AML-193 (cell line): Measurements from ENCODE around the gene PDE6A.
A peak's percentile ranks its signal among the peaks of the same experiment; 100 is the strongest.
"Not testable (repeated sequence)": the region's sequence is repeated elsewhere in the genome, so short reads cannot be mapped to it uniquely, and the experiment has no call there.

Experiments used
- DNase-seq, 2 experiments: peaks; one replicate each; lab custom pipeline; 2025; lab: John Stamatoyannopoulos, UW

The PDE6A gene

DNA sequence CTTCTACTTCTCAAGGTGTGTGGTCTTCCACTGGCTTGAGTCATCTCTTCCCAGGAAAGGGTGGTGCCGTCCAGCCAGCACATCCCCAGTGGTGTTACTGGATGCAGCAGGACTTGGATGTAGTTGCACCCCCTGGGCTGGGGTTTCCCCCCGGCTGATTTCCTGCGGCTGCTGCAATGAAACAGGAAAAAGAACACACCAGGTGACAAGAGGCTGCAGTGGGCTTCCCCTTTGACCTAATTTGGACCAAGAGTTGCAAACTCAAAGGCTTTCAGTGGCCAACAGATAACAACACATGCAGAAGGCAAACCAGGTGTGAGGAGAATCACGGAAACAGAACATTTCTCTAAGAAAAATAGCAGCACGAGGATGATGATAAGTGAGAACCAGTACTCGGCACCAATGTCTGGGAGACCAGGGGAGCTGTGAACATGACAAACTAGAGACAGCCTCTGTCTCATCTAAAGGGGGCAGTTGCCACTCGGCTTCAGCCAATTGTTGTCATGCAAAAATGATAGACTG lies 83.7 kb downstream of the PDE6A start:
- no peak for DNase-seq

DNA sequence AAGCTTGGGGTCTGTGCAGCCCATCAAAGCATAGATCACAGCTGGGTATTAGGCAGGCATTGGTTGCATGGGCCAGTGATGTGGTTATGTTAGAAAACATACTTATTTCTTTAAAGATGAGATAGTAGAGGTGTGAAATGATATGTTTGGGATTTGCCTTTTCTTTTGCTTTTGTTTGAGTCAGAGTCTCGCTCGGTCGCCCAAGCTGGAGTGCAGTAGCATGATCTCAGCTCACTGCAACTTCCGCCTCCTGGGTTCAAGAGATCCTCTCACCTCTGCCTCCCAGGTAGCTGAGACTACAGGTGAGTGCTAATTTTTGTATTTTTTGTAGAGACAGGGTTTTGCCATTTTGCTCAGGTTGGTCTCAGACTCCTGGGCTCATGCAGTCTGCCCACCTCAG lies 84.8 kb downstream of the PDE6A start:
- DNase-seq, result no peak

DNA sequence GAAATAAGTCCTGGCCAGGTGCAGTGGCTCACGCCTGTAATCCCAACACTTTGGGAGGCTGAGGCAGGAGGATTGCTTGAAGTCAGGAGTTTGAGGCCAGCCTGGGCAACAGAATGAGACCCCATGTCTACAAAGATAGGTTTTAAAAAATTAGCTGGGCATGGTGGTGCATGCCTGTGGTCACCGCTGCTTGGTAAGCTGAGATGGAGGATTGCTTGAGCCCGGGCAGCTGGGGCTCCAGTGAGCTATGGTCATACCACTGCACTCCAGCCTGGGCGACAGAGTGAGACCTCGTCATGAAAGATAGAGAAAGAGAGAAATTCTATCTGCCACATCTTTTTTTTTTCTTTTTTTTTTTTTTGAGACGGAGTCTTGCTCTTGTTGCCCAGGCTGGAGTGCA lies 86.1 kb downstream of the PDE6A start:
- DNase-seq, result not testable (repeated sequence)

DNA sequence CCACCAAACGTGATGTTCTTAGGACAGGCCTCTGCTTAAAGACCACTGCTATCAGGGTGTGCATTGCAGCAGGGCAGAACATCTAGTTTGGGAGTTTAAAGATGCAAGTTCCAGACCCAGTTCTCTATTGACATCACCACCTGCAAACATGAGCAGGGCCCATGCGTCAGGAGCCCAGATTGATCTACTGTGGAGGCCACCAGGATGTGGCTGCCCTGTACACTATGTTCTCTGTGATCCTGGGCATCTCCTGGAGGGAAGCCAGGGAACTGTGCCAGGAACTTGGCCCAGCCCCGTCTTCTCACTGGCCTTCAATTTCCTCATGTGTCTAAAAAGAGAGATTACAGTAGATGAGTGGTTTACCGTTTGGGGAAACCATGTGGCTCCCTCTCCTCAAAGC lies 87.1 kb downstream of the PDE6A start:
- peak in 1 of 2 experiments; percentile 7 for DNase-seq

DNA sequence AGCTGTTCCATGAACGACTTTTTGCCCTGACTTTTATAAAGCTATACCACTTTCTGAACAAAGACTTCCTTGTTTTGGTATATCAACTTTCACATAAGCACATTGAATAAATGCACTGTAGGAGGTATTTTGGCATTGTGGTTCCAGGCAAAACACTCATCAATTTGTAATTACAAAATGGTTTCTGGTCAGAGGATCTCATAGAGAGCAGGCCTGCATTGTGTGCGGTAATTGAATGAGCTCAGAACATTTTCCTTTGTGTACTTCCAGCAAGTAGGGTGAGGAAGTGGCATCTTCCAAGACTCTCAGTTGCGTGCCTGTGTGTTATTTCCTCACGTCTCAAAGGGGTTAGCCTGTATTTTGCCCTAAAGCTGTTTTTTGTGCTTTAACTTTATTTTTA lies 89.2 kb downstream of the PDE6A start:
- no peak for DNase-seq

DNA sequence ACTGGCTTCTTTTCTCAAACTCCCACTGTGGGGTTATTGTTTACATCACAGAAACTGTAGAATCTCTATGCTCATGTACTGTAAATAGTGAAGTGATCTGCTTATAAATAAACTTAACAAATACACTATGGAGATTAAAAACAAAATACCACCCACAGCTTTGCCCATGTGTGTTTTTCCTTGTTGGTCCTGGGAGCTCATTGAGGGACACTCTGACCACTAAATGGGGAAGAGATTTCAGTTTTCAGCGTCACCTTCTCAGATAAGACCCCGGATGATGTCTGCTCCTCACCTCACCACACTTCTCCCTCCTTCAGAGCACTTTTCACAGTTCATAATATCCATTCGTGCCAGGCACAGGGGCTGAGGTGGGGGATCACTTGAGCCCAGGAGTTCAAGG lies 89.7 kb downstream of the PDE6A start:
- DNase-seq, result no peak

DNA sequence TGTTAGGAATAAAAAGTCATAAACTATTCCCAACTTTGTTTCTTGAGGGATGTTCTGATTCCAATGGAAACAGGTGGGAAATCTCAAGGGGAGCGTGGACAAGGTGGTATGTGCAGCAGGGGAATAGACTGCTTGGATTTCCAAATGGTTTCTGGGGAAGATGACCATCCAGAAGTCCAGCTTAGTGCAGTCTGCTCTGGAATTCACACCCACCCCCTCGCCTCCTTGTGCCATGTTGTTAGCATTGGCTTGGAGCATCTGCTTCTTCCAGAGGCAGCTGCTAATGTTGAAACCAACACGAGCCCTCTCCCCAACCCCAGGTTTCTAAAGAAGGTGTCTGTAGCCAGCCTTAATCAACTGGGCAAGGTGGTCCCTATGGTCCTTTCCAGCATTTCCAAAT lies 90.9 kb downstream of the PDE6A start:
- no peak for DNase-seq

DNA sequence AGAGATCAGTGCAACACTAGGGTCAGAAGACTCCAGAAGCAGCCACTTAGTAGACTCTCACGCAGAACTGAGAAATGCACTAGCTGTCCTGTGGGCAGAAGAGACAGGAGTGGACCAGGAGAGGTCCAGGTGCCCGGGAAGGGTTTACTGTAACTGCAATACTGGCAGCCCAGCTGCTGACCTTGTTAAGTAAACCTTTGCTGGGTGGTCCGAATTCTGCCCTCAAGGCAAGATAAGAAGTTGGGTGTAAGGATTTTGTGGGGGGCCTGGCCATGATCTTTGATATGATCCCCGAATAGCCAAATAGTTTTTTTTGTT lies 91.3 kb downstream of the PDE6A start:
- no peak for DNase-seq

DNA sequence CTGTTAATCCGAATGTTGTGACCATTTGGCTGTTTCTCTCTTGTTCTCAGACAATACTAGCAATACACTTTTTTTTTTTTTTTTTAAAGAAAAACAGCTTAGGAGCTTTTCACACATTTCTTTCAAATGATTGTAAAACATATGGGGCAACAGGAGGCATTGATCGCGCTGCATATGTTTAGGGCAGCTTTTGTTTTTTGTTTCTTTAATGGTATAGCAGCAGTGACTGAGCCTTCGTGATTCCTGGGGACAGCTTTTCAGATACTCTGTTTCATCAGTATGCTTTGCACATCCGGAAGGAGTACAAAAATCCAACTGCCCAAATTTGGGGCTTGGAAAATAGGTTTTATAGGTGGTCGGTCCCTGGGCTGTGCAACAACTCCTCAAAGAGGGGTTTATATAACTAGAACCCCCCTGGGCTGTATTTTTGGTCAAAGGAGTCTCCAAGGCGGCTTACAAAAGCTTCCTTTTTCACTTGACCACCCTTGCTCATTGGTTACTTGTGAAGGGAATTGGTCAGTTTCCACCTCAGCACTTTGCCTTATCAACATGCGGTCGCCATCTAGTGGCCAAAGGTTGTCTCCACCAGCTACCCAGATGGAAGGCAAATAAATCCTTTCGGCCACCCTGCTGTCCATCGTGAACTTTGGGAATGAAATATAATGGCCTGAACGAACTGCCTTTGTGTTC lies 91.8 kb downstream of the PDE6A start:
- DNase-seq, result peak; percentile 54 to 63

DNA sequence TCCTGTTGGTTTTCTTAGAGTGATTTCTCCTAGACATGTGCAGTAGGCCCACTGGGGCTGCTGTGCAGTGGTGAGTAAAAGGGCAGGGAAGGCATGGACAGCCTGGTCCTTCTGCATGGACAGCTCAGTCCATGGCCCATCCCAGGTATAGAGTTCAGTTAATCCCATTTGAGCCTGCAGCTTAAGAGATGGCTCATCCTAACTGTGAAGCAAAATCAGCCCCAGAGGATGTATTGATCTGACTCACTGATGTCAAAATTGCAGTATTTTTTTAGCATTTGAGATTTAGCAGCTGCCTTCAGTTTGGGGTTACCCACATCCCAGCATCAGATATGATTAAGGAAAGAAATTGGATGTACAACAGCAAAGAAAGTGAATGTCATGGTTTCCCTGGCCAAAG lies 93.4 kb downstream of the PDE6A start:
- DNase-seq, result no peak

DNA sequence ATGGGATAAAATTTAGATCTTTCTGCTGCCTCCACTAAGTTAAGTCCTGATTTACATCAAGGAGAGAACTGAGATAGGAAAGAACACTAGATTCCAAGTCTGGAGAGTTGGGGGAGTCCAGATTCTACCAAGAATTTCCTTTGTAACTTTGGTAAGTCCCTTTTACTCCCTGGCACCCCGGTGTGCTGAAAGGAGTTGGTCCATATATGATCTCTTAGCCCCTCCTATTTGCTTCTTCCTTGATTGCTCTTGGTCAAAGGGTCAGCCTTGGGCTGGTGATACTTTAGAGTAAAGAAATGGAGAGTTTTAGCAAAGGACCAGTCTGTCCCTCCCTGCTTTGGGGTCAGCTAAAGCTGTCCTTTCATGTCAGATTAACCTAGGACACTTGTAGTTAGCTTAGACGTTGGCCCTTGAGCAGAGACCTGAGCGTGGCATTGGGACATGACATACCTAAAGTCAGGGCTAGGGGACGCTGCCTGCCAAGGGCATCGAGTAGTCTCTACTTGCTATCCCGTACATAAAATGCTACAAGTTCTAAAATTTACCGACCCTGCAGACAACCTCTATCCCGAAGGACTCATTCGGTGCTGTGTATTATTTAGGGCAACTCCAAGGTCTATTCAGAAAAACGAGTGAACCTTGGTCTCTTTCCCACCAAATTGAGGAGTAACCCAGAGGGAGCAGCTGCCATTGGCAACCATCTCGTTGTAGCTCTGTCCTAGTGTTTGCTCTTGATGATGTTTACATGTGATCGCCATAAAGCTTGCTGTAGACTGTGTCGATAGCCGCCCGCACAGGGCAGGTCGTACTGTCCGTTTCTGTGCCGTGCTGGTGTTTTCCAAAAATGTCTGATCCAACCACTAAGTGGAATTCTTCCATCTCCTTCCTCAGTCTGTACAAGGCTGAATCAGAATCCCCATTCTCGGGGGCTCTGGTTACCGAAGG lies 94.4 kb downstream of the PDE6A start:
- no peak for DNase-seq

DNA sequence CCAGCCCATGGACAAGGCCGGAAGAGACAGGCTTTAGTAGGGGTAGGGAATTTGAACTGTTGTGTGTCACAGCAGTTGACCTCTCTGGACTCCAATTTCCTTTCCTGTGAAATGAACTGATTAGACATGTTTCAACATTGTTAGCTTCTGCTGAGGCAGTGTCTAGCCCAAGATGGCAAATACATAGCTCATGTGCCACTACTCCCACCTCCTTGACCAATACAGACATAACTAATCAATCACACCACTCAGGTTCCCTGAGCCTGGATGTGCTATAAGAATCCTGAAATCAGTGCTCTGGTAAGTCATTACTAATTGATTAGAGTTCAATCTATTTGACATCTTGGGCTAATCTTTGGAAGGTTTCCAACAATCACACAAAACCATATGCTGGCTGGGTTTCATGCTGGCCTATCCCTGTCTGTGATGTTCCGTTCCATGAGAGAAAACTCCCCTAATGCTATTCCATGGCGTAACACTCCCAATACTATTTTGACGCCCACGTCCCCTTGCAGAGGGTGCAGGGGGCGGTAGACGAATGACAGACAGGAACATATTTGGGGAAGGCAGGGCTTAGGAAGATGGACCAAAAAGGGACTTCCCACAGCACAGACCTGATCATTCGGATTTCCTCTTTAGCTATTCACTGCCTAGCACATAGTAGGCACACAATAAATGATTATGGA lies 95.2 kb downstream of the PDE6A start:
- no peak for DNase-seq

DNA sequence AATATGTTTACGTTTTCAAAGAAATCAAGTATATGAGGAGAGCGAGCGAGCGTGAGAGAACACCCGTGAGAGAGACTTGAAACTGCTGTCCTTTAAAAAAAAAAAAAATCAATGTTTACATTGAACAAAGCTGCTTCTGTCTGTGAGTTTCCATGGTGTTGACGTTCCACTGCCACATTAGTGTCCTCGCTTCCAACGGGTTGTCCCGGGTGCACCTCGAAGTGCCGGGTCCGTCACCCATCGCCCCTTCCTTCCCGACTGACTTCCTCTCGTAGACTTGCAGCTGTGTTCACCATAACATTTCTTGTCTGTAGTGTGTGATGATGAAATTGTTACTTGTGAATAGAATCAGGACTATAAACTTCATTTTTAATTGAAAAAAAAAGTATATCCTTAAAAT lies 97.0 kb downstream of the PDE6A start:
- DNase-seq, result no peak

DNA sequence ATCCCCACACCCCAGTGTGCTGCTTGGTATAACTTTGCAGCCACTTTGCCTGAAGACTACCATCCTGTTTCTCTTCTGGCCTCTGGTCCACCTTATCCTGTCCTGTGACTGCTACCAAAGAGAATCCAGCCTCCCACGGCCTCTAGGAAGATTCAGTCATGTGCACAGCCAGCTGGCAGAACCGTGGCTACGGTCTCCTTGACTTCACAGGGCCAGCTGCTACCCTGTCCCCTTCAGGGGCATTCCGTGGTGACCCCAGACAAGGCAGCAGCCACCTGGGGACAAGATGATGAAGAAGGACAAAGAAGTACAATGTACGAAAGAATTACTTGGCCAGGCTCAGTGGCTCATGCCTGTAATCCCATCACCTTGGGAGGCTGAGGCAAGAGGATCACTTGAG lies 98.6 kb downstream of the PDE6A start:
- DNase-seq, result no peak

DNA sequence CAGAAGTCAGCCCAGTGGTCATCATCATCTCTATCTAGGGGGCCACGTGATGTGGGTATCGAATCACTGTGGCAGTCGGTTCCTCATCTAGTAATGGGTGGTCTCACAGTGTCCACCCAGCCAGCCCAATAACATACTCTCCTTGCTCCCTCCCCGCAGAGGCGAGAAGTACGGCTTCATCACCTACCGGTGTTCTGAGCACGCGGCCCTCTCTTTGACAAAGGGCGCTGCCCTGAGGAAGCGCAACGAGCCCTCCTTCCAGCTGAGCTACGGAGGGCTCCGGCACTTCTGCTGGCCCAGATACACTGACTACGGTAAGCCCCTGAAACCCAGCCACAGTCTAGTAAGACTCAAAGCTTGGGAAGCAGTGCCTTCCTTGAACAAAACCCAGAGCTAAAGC lies 99.0 kb downstream of the PDE6A start:
- DNase-seq, result no peak

DNA sequence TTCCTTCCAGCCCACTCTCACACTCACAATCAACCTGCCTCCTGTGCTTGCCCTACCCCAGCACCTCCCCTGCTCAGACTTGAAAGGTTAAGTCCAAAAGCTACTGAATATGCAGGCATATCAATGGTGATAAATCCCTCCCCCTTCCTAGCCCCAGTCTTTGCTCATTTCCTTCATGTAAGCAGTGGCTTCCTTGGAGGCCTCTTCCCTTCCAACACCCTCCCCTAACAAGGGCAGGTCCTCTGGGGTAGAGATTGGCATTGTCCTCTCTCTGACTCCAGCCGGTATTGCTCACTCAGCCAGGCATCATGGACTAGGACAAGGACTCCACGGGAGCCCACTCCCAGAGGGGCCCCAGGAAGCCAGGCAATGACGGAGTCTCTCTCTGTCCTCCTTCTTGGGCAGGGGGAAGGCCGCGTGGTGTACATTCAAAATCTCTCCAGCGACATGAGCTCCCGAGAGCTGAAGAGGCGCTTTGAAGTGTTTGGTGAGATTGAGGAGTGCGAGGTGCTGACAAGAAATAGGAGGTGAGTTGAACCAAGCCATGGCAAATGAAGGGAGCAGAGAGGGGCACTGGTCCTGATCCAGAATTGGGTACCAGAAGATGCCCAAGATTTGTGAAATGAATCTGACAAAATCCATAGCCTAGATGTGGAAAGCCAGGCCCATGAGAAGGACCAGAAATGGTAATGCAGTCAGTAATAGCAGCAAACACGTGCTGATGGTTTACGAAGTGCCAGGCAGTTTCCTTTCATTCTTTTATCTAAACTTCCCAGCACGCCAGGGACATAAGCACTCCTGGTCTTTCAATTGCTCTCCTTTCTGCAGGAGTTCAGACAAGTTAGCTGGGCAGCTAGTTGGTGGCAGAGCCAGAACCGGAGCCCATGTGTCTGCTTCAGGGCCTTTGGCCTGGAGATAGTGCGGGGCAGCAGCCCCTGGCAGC lies 102.5 kb downstream of the PDE6A start:
- no peak for DNase-seq

DNA sequence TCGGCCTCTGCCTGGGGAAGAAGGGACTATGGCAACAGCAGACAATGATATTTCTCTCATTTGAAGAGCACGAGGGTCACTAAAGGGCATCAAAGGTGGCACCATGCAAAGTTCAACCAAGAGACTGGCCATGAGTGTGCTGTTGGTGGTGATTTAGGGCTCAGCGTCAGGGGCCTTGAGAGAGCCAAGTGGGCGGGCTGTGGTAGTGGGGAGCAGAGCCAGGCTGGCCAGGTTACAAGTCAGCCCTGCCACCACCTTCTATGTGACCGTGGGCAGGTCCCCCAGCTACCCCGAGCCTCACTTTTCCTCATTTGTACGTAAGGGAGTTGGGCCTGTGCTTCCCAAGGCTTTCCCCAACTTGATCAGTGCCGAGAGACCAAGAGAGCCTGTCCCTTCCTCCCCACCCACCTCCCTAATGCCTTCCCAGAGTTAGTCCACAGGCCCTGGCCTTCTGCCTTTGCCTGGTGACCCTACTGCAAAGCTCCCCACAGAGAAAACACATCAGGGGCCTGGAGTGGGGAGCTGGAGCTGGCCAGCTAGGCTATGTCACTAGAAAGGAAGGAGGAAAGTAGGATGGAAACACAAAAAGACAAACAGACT lies 104.3 kb downstream of the PDE6A start:
- no peak for DNase-seq

DNA sequence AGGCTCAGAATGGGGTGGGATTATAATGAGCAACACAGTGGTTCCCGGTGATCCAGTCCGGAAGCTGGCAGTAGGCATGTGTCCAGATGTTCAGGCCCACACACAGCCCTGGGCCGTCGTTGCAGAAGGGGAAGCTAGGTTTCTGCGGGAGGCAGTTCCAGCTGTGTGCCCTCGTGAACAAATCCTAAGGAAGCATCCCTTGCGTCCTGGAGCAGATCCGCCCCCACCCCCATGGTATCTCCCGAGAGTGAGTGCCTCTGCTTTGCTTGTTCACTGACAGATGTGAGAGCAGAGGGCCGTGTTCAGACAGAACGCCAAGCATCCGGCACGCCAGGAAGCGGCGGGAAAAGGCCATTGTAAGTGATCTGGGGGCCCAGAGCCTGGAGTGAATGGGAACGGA lies 104.8 kb downstream of the PDE6A start:
- DNase-seq, result no peak

DNA sequence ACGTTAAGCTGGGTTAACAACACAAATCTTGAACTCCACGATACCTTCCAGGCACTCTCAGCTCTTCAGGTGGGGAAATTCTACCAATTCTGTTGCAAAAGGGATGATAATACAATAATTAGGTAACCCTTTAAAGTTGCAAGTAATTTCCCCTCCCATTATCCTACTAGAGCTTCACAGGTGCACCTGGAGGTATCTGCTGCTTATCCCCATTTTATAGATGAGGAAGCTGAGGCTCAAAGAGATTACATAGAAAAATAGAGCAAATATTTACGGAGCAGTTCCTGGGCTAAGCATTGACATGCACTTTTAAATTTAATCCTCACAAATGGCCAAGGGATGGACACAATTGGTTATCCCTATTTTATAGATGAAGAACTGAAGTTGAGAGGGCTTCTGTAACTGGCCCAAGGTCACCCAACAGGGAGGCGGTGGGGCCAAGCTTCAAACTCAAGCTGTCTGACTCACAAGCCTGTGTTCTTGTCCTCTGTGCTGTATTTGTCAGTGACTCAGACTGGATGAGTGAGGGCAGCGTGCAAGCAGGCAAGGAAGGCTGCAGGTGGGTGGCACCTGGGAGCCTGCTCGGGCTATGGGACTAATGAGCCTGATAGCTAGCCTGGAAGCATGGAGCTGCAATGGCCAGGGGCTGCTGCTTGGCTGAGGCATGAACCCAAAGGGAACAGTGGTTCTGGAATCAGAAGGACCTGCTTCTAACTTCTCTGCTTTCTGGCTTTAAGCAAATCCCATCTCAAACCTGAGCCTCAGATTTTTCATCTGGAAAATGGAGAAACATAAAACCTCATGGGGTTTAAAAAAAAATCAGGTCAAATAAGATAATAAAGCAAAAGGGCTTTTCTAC lies 105.5 kb downstream of the PDE6A start:
- no peak for DNase-seq

DNA sequence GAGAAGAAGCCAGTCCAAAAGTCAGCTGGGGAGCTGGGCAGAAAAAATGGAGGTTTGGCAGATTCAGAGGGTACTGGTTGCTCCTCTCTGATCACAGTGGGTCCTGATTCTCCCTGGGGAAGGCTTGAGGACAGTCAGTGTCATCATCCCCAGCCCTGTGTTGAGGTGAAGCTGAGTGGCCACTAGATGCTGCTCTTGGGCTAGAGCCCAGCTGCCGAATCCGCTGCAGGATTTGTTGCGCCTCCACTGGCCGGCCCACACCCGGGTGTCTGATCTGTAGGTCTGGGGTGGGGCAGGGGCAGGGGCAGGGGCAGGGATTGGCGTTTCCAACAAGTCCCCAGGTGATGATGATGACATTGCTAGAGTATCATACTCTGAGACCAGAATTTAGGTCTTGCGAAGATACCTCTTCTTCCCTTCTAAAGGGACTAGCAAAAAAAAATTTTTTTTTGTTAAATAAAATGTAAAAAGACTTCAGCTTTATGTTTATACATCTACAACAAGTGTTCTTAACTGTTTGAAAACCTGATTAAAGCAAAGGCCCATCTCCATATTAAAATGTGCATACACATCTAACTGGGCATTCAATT lies 106.8 kb downstream of the PDE6A start:
- DNase-seq, result peak; percentile 6 to 23
